ENCODE data around the gene NCOA4.
A peak's percentile ranks its signal among the peaks of the same experiment; 100 is the strongest.
"Not testable (repeated sequence)": the region's sequence is repeated elsewhere in the genome, so short reads cannot be mapped to it uniquely, and the experiment has no call there.

Gene NCOA4

DNA sequence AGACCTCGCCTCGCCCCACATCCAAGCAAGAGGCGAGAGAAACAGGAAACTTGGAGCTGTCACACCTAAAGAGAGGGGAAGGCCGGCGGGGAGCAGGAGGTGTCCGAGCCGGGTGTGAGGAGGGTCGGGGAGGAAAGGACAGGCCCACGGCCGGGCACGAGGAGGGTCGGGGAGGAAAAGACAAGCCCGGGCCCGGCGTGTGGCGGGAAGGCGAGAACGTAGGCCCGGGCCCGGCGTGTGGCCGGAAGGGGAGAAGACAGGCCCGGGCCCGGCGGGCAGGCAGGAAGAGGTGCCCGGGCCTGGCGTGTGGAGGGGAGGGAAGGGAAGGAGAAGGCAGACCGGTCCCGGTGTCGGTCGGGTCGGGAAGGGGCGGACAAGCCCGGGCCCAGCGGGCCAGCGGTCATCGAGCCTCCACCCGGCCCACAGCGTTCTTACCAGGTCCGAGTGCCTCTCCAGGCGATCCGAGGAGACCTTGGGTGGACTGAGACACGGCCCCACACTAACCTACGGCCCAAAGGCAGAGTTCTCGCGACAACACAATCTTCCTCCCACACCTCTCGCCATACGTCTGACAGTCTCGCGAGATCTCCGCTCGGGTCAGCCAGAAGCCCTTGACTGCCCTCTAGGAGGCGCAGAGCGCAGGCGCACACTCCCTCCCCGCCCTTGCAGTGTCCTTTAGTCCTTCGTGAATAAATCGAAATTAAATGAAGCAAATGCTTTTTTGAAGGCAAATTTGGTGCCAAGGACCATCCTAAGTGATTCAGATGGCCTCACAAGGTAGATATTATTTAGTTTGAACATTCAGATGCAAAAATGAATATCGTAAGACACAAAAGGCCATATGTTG, at the start of gene NCOA4:
NCOA4 (minus strand) TSS at position 533 of the 847 bp plus-strand sequence. CDS start 13,943 bp downstream, outside the sequence.
- peak; percentile 91 for DNase-seq

DNA sequence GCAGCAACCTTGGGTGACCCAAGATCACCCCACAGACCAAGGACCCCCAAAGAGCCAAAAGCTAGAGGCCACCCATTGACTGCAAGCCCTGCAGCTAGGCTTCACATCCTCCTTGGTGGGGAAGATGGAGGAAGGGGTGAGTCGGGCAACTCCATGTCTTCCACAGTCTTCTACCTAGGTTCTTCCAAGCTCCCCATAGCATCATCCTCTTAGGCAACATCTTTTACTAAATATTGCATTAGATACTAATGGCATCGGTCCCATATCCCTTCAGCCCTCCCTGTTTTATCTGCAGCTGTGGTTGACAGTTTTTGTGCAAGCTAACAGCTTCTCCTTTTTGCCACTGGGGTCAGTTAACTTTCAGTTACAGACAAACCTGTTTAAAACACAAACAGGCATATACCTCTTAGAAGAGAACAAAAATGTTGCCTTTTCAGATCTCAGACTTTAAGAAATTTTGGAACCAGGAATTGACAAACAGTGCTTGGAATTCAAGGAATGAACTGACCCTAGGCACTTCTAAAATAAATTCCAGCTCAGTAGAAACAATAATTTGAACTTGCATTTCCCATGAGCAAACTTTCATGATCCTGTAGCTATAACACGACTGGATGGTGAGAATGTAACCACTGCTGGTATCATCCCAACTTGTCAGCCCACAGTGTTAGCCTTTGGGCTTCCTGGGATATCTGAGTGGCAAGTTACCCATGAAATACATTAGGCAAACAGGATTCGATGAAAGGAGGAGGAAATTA, 49.6 kb upstream of the NCOA4 start:
- DNase-seq, result no peak

DNA sequence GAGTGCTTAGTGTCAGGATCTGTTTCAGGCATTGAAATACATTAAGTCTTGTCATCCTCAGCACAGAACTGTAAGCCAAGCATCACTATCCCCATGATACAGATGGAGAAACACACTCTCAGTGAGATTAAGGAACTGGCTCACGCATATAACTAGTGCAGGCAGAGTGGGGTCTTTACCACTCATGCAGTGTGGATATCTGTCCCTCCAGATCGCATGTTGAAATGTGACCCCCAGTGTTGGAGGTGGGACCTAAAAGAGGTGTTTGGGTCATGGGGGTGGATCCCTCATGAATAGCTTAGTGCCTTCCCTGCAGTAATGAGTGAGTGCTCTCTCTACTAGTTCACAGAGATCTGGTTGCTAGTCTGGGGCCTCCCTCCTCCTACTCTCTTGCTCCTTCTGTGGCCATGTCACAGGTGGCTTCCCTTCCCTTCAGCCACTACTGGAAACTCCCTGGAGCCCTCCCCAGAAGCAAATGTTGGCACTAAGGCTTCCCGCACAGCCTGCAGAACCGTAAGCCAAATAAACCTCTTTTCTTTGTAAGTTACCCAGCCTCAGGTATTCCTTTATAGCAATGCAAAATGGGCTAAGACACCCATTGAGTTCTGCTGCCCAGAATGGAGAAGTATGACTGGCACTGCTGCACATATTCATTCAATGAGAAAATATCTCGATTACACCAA, 47.4 kb upstream of the NCOA4 start:
- DNase-seq, result no peak

DNA sequence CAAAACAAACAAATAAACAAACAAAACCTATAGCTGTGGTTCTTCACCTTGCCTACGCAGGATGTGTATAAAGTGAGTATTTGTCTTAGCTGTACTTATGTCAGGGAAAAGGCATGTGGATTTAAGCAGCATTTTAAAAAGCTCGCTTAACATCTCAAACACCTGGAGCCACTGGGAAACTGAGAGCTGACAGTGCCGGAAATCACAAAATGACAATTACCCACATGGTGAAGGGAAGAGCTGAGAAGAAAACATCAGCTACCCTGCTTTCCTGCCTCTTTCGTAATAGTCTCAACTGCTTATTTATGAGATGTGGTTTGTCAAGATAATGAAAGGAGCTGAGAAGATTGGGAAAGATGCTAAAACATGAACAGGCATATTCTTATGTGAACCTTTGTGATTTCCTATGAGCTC, 46.7 kb upstream of the NCOA4 start:
- no peak for DNase-seq

GRCh38 chr10:46075869-46076268, 45.4 kb upstream of the NCOA4 start:
- no peak for DNase-seq

DNA sequence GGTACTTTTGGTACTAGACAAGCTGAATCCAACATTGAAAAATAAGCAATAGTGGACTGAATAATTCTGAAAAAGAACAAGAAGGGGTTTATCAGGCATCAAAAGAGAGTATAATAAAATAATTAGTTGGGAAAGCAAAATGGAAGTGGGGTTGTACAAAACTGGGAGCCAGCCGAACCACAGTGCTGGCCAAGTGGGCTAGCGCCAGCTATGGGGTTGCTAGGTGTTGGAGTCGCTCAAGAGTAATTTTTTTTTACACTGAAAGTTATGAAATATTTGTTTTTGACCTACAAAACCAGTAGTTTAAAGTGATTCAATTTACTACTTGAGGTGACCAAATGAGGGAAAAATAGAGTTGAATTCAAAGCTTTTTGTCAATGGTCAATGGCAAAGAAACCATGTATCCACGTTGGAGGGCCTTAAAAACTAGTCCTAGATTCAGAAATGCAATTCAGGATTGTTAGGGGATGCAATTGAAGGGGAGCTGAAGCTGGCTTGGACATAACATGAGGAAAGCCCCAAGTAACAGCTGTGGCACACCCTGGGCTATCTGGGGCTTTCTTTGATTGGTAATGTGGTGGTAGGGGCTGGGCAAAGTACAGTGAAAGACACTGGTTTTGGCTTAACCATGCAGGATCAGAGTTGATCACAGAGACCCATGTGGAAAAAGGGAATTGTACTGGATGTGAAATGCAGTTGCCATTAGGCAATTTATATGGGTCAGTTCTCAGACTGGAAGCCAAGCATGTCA, 43.9 kb upstream of the NCOA4 start:
- DNase-seq, result no peak

GRCh38 chr10:46073564-46073963, 43.1 kb upstream of the NCOA4 start:
- DNase-seq, result no peak

DNA sequence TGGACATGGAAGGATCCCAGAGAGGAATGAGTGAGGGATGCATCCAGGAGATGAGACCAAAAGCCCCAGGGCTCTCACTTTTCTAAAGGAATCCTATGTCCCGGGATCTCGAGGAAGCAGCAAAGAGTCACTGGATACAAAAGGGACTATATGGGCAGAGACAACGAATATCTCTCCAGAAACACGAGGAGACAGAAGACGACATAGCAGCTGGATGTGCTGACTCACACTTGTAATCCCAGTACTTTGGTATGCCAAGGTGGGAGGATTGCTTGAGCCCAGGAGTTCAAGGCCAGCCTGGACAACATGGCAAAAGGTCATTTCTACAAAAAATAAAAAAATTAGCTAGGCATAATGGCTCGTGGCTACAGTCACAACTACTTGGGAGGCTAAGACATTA, 40.3 kb upstream of the NCOA4 start:
- no peak for DNase-seq

- DNase-seq, result no peak
Observed at GRCh38 chr10:46069771-46070463, 39.5 kb upstream of the NCOA4 start.

GRCh38 chr10:46068905-46069304, 38.5 kb upstream of the NCOA4 start:
- no peak for DNase-seq

- DNase-seq, result no peak
Observed at GRCh38 chr10:46068117-46068516, 37.7 kb upstream of the NCOA4 start.

- no peak for DNase-seq
Observed at GRCh38 chr10:46064269-46064817, 33.9 kb upstream of the NCOA4 start.

DNA sequence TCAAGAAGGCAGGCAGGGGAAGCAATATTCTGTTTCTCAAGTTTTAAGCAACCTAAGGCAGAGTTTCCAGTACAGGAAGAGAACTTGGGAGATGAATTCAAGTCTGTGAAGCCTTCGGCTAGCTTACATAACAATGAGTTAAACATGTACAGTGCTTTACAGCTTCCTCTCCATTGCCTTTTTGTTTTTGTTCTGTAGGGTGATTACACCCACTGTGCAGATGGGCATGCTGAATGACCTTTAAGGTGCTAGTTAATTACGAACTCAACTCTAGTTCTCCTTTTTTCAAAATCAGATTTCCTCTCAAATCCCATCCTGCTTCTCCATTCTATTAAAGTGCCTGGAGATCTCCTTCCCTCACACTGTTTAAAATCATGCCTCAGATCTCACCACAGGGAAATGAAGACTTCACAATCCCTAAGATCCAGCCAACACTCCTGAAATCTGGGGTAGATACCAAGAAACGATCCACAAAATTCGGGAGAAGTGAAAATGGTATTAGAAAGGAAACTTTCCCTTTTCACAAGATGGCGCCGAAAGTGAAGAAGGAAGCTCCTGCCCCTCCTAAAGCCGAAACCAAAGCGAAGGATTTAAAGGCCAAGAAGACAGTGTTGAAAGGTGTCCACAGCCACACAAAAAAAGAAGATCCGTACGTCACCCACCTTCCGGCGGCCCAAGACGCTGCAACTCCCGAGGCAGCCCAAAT, 32.5 kb upstream of the NCOA4 start:
- no peak for DNase-seq

- DNase-seq, result no peak
Observed at GRCh38 chr10:46060706-46061105, 30.3 kb upstream of the NCOA4 start.

DNA sequence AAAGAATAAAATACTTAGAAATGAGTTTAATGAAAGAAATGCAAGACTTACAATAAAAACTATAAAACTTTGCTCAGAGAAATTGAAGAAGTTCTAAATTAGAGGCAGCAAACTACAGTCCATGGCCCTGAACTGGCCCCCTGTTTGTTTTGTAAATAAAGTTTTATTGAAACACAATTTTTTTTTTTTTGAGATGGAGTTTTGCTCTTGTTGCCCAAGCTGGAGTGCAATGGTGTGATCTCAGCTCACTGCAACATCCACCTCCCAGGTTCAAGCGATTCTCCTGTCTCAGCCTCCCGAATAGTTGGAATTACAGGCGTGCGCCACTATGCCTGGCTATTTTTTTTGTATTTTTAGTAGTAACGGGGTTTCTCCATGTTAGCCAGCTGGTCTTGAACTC, 27.5 kb upstream of the NCOA4 start:
- not testable (repeated sequence) for DNase-seq

DNA sequence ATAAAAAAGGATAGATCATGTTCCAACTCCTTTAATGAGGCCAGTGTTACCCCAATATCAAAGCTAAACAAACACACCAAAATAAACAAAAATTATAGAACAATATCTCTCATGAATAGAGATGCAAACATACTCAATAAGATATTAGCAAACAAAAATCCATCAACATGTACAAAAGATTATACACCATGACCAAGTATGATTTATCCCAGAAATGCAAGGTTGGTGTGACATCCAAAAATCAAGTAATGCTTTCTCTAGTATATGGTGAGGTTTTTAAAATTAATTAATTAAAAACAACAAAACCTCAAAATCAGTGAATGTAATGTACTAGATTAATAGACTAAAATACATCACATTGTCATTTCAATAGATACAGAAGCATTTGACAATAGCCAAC, 26.6 kb upstream of the NCOA4 start:
- no peak for DNase-seq

DNA sequence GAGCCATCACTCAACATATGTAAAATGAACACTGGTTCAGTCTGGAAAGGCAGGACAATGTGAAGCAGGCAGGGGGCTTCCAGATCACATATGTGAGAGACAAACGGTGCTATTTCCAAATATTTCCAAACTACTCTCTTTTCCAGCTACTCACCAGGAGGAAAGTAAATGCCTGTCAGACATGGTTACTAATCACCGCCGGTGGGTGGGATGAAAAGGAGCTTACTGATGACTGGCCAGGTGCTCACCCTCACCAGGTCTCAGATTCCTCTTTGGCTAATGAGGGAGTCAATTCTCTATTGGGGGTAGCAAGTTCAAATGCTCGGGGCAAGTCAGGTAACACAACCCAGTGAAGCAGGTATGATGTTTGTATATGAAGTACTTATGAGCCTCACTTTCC, 25.3 kb upstream of the NCOA4 start:
- DNase-seq, result no peak

GRCh38 chr10:46053534-46054434, 23.4 kb upstream of the NCOA4 start:
- no peak for DNase-seq

- no peak for DNase-seq
Observed at GRCh38 chr10:46052791-46053375, 22.5 kb upstream of the NCOA4 start.
